Measurements from ENCODE around the gene PRDM15.

Gene PRDM15

GRCh38 chr21:41763398-41763931, 115.7 kb downstream of the PRDM15 start:
- no peak for DNase-seq (ENCODE audit: low spot score)

GRCh38 chr21:41762753-41763152, 116.4 kb downstream of the PRDM15 start:
- no peak for DNase-seq (ENCODE audit: low spot score)

- no peak for DNase-seq (ENCODE audit: low spot score)
Observed at GRCh38 chr21:41761934-41762635, 117.1 kb downstream of the PRDM15 start.

DNA sequence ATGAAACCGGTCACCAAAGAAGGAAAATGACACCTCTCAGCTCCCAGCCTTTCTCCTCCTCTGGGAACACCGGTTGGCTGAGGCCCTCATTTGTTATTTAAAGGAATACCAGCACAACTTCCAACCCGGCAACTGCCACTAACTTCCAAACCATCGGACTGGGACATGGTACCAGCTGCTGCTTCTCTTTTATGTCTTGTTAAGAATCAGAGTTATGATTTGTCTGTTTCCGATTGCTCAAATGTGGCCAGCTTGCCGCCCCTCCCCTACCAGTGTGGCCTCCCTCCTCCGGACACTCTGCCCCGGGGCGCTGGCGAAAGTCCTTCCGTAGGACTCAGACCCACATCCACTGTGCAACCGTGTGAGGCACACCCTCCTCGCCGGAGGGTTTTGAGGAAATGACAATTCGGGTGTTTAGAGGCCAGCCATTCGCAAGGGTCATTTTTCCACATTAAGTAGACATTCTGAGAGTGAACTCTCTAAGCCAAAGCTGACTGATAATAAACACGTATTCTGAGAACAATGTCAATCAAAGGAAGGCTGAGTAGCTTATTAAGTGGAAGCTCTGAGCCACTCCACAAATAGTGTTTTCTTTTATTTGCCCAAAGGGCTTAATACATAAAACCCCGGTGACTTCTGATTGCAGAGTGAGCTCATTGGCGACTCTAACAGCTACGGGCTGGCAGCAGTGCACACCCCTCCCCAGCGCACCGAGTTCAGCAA, 117.8 kb downstream of the PRDM15 start:
- no peak for DNase-seq (ENCODE audit: low spot score)

- no peak for DNase-seq (ENCODE audit: low spot score)
Observed at GRCh38 chr21:41760411-41760810, 118.7 kb downstream of the PRDM15 start.

GRCh38 chr21:41759926-41760325, 119.2 kb downstream of the PRDM15 start:
- DNase-seq (ENCODE audit: low spot score), result no peak

- DNase-seq (ENCODE audit: low spot score), result no peak
Observed at GRCh38 chr21:41759214-41759840, 119.8 kb downstream of the PRDM15 start.

- no peak for DNase-seq (ENCODE audit: low spot score)
Observed at GRCh38 chr21:41758550-41758949, 120.6 kb downstream of the PRDM15 start.

DNA sequence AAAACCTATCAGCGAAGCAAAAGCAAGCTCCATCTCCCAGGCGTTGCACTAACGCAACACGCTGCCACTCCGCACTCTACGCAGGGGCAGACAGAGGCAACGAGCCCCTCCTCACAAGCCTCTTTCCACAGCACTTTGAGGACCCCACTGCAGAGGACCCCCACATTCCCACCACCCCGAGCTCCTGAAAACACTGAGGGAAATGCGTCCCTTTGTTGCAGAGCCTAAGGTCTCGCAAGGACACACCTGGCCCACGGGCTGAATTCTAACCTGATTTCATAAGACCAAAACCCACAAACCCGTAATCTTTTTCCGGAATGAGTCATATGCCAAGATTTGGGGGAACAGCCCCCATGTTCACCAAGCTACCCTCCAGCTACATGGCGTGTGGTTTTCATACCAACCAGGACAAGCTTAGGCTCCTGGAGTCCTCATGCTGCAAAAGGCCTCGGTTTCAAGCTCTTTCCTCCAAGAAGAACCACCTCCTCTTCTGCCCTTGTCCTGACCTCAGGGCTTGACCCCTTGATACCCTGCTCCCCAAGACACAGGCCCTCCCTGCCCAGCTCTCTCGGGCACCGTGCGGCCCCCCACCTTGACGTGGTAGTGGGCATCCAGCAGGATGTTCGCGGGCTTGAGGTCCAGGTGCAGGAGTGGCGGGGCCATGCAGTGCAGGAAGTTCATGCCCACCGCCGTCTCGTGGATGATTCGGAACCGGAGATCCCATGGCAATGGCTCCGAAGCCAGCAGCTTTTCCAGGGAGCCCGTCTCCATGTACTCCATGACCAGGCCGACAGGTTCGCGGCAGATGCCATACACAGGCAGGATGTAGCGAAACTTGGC, 123.0 kb downstream of the PRDM15 start:
- DNase-seq (ENCODE audit: low spot score), result no peak

DNA sequence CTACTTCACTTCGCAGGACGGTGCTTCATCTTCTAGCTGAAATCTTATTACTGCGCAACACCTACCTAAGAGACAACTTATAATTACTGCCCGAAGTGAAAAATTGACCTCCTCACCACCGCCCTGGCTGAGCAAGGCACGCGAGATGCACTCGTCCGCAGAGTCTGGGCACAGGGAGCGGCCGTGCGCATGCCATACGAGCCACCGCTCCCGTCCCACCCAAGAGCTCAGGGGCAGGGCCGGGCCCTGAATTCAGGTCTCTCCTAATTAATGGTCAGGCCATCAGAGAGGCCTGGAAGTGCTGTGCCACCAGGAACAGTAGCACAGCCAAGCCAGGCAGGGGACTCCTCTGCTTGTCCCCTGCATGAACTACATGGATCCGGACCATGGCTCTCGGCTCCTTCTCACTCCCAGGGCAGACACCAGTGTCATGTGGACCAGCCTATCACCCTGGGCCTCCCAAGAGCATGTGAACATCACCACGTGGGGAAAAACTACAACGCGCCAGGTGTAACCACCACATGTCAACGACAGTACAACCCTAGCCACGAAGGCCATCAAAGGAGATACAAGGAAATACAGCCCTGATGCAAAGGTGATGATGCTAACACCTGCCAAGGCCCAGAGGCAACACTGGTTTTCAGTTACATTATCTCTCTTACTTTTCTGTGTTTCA, 123.7 kb downstream of the PRDM15 start:
- DNase-seq (ENCODE audit: low spot score), result no peak

DNA sequence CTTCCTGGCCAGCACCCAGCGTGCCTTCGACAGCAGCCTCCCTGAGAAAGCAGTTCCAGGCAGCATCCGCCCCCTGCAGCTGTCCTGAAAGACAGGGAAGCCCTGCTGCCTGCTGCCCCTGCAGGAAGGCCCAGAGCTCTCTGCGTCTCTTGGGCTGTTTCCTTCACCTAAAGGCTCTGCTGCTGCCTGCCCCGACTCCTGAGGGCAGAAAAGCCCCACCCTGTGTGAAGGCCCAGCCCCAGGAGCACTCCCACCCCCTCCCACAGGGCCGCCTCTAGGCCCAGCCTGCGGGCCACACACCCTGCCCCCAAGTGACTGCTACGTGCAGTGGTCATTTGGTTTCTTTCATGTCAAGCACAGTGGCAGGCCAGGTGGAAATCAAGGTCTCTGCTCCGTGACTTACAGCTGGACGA, 124.7 kb downstream of the PRDM15 start:
- DNase-seq (ENCODE audit: low spot score), result no peak

- DNase-seq (ENCODE audit: low spot score), result no peak
Observed at GRCh38 chr21:41753006-41753898, 125.9 kb downstream of the PRDM15 start.

- no peak for DNase-seq (ENCODE audit: low spot score)
Observed at GRCh38 chr21:41752231-41752681, 126.9 kb downstream of the PRDM15 start.

- DNase-seq (ENCODE audit: low spot score), result no peak
Observed at GRCh38 chr21:41751611-41752011, 127.5 kb downstream of the PRDM15 start.

DNA sequence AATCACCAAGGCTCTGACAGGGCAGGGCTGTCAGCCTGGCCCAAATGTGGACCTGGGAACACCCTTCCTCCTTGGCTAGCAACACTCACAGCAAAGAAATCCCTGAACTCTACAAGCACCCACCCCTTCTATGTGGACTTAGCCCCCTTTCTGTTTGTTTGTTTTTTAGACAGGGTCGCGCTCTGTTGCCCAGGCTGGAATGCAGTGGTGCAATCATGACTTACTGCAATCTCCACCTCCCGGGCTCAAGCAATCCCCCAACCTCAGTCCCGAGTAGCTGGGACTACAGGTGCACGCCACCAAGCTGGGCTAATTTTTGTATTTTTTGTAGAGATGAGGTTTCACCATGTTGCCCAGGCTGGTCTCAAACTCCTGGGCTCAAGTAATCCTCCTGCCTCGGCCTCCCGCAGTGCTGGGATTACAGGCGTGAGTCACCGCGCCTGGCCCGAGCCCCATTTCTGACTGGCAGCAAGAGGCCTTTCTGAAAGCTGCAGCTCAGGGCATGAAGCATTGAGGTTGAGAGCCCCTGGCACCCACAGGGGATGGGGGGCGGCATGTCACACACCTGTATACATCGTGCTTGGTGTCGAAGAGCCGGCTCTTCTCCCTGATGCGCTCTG, 128.5 kb downstream of the PRDM15 start:
- no peak for DNase-seq (ENCODE audit: low spot score)

DNA sequence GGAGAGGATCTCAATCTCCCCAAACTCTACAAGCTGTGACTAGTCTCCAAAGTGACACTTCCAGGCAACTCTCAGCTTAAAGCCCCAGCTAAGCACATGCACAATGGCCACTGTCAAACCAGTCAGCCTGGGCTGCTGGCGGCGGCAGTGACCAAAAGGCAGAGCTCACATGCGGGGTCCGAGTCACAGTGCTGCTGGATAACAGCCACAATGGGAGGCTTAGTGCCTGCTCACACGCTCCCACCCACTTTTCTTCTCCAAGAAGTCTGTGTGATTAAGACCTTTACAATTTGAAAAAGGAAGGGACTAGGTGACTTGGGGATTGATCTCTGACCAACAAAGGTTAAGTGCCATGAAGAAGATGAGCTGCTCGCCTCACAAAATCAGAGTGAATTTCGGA, 129.1 kb downstream of the PRDM15 start:
- no peak for DNase-seq (ENCODE audit: low spot score)

DNA sequence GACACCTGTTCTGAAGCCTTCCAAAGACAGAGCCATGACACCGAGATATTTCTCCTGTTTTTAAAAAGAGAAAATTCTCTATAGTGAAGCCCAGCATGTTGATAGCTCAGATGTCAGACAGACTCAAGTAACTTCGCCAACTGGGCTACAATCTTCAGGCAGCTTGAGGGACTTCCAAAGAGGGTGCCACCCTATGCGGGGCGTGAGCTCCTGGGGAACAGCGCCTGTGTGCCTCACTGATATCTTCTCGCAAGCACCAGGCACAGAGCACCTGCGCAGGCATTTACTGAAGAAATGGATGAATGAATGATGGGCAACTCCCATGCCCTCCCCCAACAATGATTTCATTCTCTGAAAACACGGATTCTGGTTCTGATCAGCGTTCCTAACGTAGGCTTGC, 129.9 kb downstream of the PRDM15 start:
- DNase-seq (ENCODE audit: low spot score), result no peak

Data from hematopoietic multipotent progenitor cell treated with erythropoietin and hydrocortisone succinate and interleukin-3 and kit ligand, for 17 days (in vitro differentiated cells).